ENCODE measurements around the gene NPPB.

The NPPB gene

GRCh38 chr1:11833497-11833896 lies 25.2 kb downstream of the NPPB start:
- no peak for DNase-seq (ENCODE audit: low spot score)

GRCh38 chr1:11831945-11832725 lies 26.6 kb downstream of the NPPB start:
- DNase-seq (ENCODE audit: low spot score) = no peak

- DNase-seq (ENCODE audit: low spot score) = no peak
Observed at GRCh38 chr1:11828511-11828910, 30.2 kb downstream of the NPPB start.

GRCh38 chr1:11826946-11827345 lies 31.8 kb downstream of the NPPB start:
- no peak for DNase-seq (ENCODE audit: low spot score)

- no peak for DNase-seq (ENCODE audit: low spot score)
Observed at GRCh38 chr1:11825131-11825530, 33.6 kb downstream of the NPPB start.

GRCh38 chr1:11823366-11824137 lies 35.2 kb downstream of the NPPB start:
- DNase-seq (ENCODE audit: low spot score) = no peak

- DNase-seq (ENCODE audit: low spot score) = no peak
Observed at GRCh38 chr1:11822091-11822490, 36.7 kb downstream of the NPPB start.

GRCh38 chr1:11817192-11817591 lies 41.6 kb downstream of the NPPB start:
- DNase-seq (ENCODE audit: low spot score) = no peak

GRCh38 chr1:11813021-11813420 lies 45.7 kb downstream of the NPPB start:
- DNase-seq (ENCODE audit: low spot score) = no peak
